ENCODE data around the gene SETD1A.

DNA sequence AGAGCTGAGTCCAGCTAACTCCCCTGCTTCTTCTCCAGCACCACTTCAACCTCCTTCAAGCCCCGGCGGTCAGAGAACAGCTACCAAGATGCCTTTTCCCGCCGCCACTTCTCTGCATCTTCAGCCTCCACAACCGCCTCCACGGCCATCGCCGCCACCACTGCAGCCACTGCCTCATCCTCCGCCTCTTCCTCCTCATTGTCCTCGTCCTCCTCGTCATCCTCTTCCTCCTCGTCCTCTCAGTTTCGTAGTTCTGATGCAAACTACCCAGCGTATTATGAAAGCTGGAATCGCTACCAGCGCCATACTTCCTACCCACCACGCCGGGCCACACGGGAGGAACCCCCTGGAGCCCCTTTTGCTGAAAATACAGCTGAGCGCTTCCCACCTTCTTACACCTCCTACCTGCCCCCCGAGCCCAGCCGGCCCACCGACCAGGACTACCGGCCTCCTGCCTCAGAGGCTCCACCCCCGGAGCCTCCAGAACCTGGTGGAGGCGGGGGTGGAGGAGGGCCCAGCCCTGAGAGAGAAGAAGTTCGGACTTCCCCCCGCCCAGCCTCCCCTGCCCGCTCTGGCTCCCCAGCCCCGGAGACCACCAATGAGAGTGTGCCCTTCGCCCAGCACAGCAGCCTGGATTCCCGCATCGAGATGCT, 7.1 kb downstream of the SETD1A start:
- TF ChIP-seq POLR2A (IDR thresholded peaks at IDR 0.05): no peak
- TF ChIP-seq, protein P1, sequence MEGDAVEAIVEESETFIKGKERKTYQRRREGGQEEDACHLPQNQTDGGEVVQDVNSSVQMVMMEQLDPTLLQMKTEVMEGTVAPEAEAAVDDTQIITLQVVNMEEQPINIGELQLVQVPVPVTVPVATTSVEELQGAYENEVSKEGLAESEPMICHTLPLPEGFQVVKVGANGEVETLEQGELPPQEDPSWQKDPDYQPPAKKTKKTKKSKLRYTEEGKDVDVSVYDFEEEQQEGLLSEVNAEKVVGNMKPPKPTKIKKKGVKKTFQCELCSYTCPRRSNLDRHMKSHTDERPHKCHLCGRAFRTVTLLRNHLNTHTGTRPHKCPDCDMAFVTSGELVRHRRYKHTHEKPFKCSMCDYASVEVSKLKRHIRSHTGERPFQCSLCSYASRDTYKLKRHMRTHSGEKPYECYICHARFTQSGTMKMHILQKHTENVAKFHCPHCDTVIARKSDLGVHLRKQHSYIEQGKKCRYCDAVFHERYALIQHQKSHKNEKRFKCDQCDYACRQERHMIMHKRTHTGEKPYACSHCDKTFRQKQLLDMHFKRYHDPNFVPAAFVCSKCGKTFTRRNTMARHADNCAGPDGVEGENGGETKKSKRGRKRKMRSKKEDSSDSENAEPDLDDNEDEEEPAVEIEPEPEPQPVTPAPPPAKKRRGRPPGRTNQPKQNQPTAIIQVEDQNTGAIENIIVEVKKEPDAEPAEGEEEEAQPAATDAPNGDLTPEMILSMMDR (IDR thresholded peaks at IDR 0.05): no peak

All from right lobe of liver (tissue), 4 donors.